H9 (cell line): ENCODE data around the gene ITPR2. TPM values are rescaled to one million over a fixed set of nuclear protein-coding genes. Genes with fewer than 3 reads are reported as not detected.

Source experiments
- DNase-seq: peaks from one replicate; pipeline ENCODE4 v3.0.0-alpha.2; 2017
- H2AFZ ChIP-seq: one replicate; pipeline ENCODE4 v1.6.1; 2013; ENCODE audit warnings: mild to moderate bottlenecking, low read length, control low read depth, moderate library complexity
- H2AK5ac ChIP-seq: 2 replicates; pipeline ENCODE4 v1.6.1; 2013; ENCODE audit warnings: low read length, control low read depth, mixed read lengths; ENCODE audit not compliant: insufficient read length
- H2BK120ac ChIP-seq: one replicate; pipeline ENCODE4 v1.6.1; 2013; ENCODE audit warnings: low read depth, mild to moderate bottlenecking, low read length, control low read depth, inconsistent platforms; ENCODE audit not compliant: poor library complexity, severe bottlenecking
- H2BK12ac ChIP-seq: 2 replicates; pipeline ENCODE4 v1.6.1; 2013; ENCODE audit warnings: low read length, control low read depth, mixed read lengths, low read depth; ENCODE audit not compliant: insufficient read length
- H2BK15ac ChIP-seq: 2 replicates; pipeline ENCODE4 v1.6.1; 2013; ENCODE audit warnings: low read depth, low read length, control low read depth
- H2BK20ac ChIP-seq: one replicate; pipeline ENCODE4 v1.6.1; 2013; ENCODE audit warnings: low read depth, mild to moderate bottlenecking, low read length, control low read depth, inconsistent platforms; ENCODE audit not compliant: poor library complexity, severe bottlenecking
- H2BK5ac ChIP-seq: 2 replicates; pipeline ENCODE4 v1.6.1; 2013; ENCODE audit warnings: low read length, control low read depth, mixed read lengths; ENCODE audit not compliant: insufficient read length
- H3K14ac ChIP-seq: 2 replicates; pipeline ENCODE4 v1.6.1; 2013; ENCODE audit warnings: low read length, control low read depth; ENCODE audit not compliant: insufficient read depth
- H3K18ac ChIP-seq: 2 replicates; pipeline ENCODE4 v1.6.1; 2013; ENCODE audit warnings: low read depth, mild to moderate bottlenecking, mixed read lengths, low read length, control low read depth; ENCODE audit not compliant: insufficient read length
- H3K23ac ChIP-seq: 2 replicates; pipeline ENCODE4 v1.6.1; 2013; ENCODE audit warnings: low read length, control low read depth, mixed read lengths, low read depth; ENCODE audit not compliant: insufficient read length
- H3K23me2 ChIP-seq: 2 replicates; pipeline ENCODE4 v1.6.1; 2013; ENCODE audit warnings: low read depth, mild to moderate bottlenecking, mixed read lengths, low read length, control low read depth; ENCODE audit not compliant: insufficient read length, poor library complexity, severe bottlenecking
- H3K27ac ChIP-seq: 2 replicates; pipeline ENCODE4 v1.5.1; 2013; ENCODE audit warnings: low read length, control low read depth, mixed read lengths, low read depth; ENCODE audit not compliant: insufficient read length
- H3K27me3 ChIP-seq: 2 replicates; pipeline ENCODE4 v1.6.1; 2013; ENCODE audit warnings: low read length, control low read depth, inconsistent platforms; ENCODE audit not compliant: insufficient read depth
- H3K4ac ChIP-seq: 2 replicates; pipeline ENCODE4 v1.6.1; 2013; ENCODE audit warnings: low read depth, mild to moderate bottlenecking, control low read depth, inconsistent platforms, low read length, moderate library complexity
- H3K4me1 ChIP-seq: 2 replicates; pipeline ENCODE4 v1.6.1; 2013; ENCODE audit warnings: low read length, control low read depth, inconsistent platforms; ENCODE audit not compliant: insufficient read depth
- H3K4me2 ChIP-seq: 2 replicates; pipeline ENCODE4 v1.6.1; 2013; ENCODE audit warnings: low read length, control low read depth, mixed read lengths; ENCODE audit not compliant: insufficient read length, insufficient read depth
- H3K56ac ChIP-seq: 2 replicates; pipeline ENCODE4 v1.6.1; 2013; ENCODE audit warnings: low read depth, mild to moderate bottlenecking, mixed read lengths, low read length, control low read depth; ENCODE audit not compliant: insufficient read length
- H3K79me1 ChIP-seq: 2 replicates; pipeline ENCODE4 v1.6.1; 2013; ENCODE audit warnings: low read depth, mild to moderate bottlenecking, moderate library complexity, low read length, control low read depth, inconsistent platforms; ENCODE audit not compliant: insufficient read depth, poor library complexity, severe bottlenecking
- H3K79me2 ChIP-seq: 2 replicates; pipeline ENCODE4 v1.6.1; 2013; ENCODE audit warnings: low read length, control low read depth, inconsistent platforms; ENCODE audit not compliant: insufficient read depth
- H3K9ac ChIP-seq: 2 replicates; pipeline ENCODE4 v1.6.1; 2013; ENCODE audit warnings: low read length, control low read depth, mixed read lengths; ENCODE audit not compliant: insufficient read length; ENCODE audit errors: extremely low read depth
- H3K9me3 ChIP-seq: one replicate; pipeline ENCODE4 v1.6.1; 2013; ENCODE audit warnings: low read depth, low read length, inconsistent platforms; ENCODE audit not compliant: control insufficient read depth
- H3T11ph ChIP-seq: one replicate; pipeline ENCODE4 v1.6.1; 2013; ENCODE audit warnings: mild to moderate bottlenecking, low read length, control low read depth, inconsistent platforms
- H4K20me1 ChIP-seq: one replicate; pipeline ENCODE4 v1.6.1; 2013; ENCODE audit not compliant: control insufficient read depth, insufficient read length, insufficient read depth
- H4K5ac ChIP-seq: 2 replicates; pipeline ENCODE4 v1.6.1; 2013; ENCODE audit warnings: low read depth, mild to moderate bottlenecking, mixed read lengths, low read length, control low read depth; ENCODE audit not compliant: insufficient read length
- H4K8ac ChIP-seq: replicated peaks from 2 replicates; pipeline ENCODE4 v1.6.1; 2013; ENCODE audit warnings: low read length, control low read depth, mixed read lengths, low read depth; ENCODE audit not compliant: insufficient read length
- H4K91ac ChIP-seq: 2 replicates; pipeline ENCODE4 v1.6.1; 2013; ENCODE audit warnings: low read depth, mild to moderate bottlenecking, moderate library complexity, mixed read lengths, low read length, control low read depth; ENCODE audit not compliant: insufficient read length
- H3K27ac Mint-ChIP-seq, 3 experiments: 2 replicates in 2 of 3; 3 replicates in 1 of 3; pipeline ENCODE4 v1.8.0; 2020 to 2021; ENCODE audit warnings: mixed read lengths in 3 of 3, mild to moderate bottlenecking in 1 of 3, moderate library complexity in 1 of 3
- H3K27me3 Mint-ChIP-seq: 2 replicates; pipeline ENCODE4 v1.8.0; 2021; ENCODE audit warnings: low read depth, mild to moderate bottlenecking, moderate library complexity, mixed read lengths
- H3K36me3 Mint-ChIP-seq, 3 experiments: 2 replicates in 2 of 3; 3 replicates in 1 of 3; pipeline ENCODE4 v1.8.0; 2020 to 2021; ENCODE audit warnings: low read depth in 3 of 3, mixed read lengths in 3 of 3; ENCODE audit not compliant: insufficient read depth in 1 of 3
- H3K4me1 Mint-ChIP-seq, 2 experiments: 2 replicates each; pipeline ENCODE4 v1.8.0; 2020; ENCODE audit warnings: mixed read lengths in 2 of 2
- H3K4me3 Mint-ChIP-seq, 2 experiments: 2 replicates in 1 of 2; 3 replicates in 1 of 2; pipeline ENCODE4 v1.8.0; 2020 to 2021; ENCODE audit warnings: mild to moderate bottlenecking in 2 of 2, mixed read lengths in 2 of 2, moderate library complexity in 1 of 2
- H3K9me3 Mint-ChIP-seq, 2 experiments: 2 replicates in 1 of 2; 3 replicates in 1 of 2; pipeline ENCODE4 v1.8.0; 2020; ENCODE audit warnings: mild to moderate bottlenecking in 2 of 2, mixed read lengths in 2 of 2, moderate library complexity in 1 of 2
- WGBS: extraction: QIAGEN DNeasy Blood & Tissue Kit; methylation state at CpG from one replicate; pipeline ENCODE4 v1.1.7; 2013; ENCODE audit warnings: missing lambda C conversion rate, low lambda C conversion rate, mixed read lengths; ENCODE audit not compliant: insufficient read length; ENCODE audit errors: extremely low coverage; 5-methylcytosine and 5-hydroxymethylcytosine counted together
- total RNA-seq: library from RNA; stranded (reverse); gene quantifications from 2 replicates; pipeline ENCODE4 v1.2.1, GENCODE V29; 2021
- TF ChIP-seq, protein P1 (sequence below): fragments of 200-600 bp; sonication (generic); conservative IDR thresholded peaks from 3 replicates; pipeline ENCODE4 v1.8.0; 2021; ENCODE audit warnings: antibody characterized with exemption, mild to moderate bottlenecking

ITPR2 gene
- total RNA-seq, 1 experiment from 2014 or later, result 14.8 TPM

DNA sequence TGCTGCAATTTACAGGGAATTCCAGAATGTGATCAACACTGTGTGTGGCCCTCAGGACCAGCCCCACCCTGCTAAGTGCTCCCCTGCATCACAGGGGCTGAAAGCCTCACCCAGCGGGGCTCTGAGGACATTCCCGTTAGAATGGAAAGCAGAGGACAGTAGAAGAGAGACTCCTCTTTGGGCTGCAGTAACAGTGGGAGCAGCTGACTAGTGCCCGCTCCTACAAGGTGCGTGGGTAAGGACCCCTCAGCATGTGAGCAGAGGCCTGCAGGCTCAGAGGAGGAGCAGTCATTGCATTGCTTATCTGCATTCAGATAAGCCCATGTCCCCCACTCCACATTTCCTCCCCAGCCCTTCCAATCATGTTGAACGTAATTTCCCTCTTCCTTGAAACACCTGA is 120.1 kb downstream of the ITPR2 start:
- Histone ChIP-seq H2BK12ac (no peak overlapping the region), H4K8ac (no peak overlapping the region), H3K4me2 (no peak overlapping the region), H3K14ac (no peak overlapping the region; the same call in 1 of the 2 replicates), H3K9me3 (no peaks in the 10 kb centered on the region), H3K23me2 (no peaks in the 10 kb centered on the region), H4K91ac (no peak overlapping the region), H2BK120ac (no peak overlapping the region), H4K5ac (no peak overlapping the region), H3K9ac (no peak overlapping the region), H2AFZ (no peak overlapping the region), H3K79me1 (no peaks in the 10 kb centered on the region), H3K4me1 (peaks cover 3% of the 10 kb centered on the region; the same call in 1 of the 2 replicates), H3K27ac (no peak overlapping the region), H3K79me2 (no peaks in the 10 kb centered on the region), H2BK20ac (no peak overlapping the region), H3K18ac (no peak overlapping the region), H2BK15ac (no peak overlapping the region), H2AK5ac (no peak overlapping the region), H3K56ac (no peak overlapping the region), H3K23ac (no peak overlapping the region), H3T11ph (no peak overlapping the region), H3K27me3 (no peaks in the 10 kb centered on the region; the same call in 1 of the 2 replicates), H2BK5ac (no peak overlapping the region), H4K20me1 (no peaks in the 10 kb centered on the region), H3K4ac (no peak overlapping the region)
- no peak for DNase-seq
- Mint-ChIP-seq H3K27ac (peak overlapping the region in 1 of 3 experiments; percentile 18; a peak in 2 of 7 replicates), H3K4me3 (no peak overlapping the region), H3K27me3 (no peaks in the 10 kb centered on the region), H3K9me3 (no peaks in the 10 kb centered on the region), H3K4me1 (peaks cover 18 to 24% of the 10 kb centered on the region in 2 experiments), H3K36me3 (peaks cover 4 to 12% (median 7%) of the 10 kb centered on the region in 3 experiments; a peak in 6 of 7 replicates)
- TF ChIP-seq, protein P1, sequence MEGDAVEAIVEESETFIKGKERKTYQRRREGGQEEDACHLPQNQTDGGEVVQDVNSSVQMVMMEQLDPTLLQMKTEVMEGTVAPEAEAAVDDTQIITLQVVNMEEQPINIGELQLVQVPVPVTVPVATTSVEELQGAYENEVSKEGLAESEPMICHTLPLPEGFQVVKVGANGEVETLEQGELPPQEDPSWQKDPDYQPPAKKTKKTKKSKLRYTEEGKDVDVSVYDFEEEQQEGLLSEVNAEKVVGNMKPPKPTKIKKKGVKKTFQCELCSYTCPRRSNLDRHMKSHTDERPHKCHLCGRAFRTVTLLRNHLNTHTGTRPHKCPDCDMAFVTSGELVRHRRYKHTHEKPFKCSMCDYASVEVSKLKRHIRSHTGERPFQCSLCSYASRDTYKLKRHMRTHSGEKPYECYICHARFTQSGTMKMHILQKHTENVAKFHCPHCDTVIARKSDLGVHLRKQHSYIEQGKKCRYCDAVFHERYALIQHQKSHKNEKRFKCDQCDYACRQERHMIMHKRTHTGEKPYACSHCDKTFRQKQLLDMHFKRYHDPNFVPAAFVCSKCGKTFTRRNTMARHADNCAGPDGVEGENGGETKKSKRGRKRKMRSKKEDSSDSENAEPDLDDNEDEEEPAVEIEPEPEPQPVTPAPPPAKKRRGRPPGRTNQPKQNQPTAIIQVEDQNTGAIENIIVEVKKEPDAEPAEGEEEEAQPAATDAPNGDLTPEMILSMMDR, result no peak
- WGBS, result no CpG with 5 or more reads among the region's 5 CpGs
